ENCODE measurements around the gene KNTC1. TPM values are rescaled to one million over a fixed set of nuclear protein-coding genes. Genes with fewer than 3 reads are reported as not detected.

The KNTC1 gene
- total RNA-seq, 1 experiment from 2014 or later = 71.3 TPM

GRCh38 chr12:122515275-122515674 lies 11.8 kb upstream of the KNTC1 start:
- no peaks in the 10 kb centered on the region for H3K79me1 ChIP-seq (ENCODE audit: insufficient read depth, low read depth, low read length, poor library complexity, severe bottlenecking)
- no peak overlapping the region for H3K9ac ChIP-seq (ENCODE audit: extremely low read depth, insufficient read length, low read length)
- no peaks in the 10 kb centered on the region for H3K9me3 ChIP-seq (ENCODE audit: control insufficient read depth, low read depth, low read length)
- no peak overlapping the region for H4K91ac ChIP-seq (ENCODE audit: insufficient read length, low read depth, low read length)
- H3K27ac ChIP-seq (ENCODE audit: insufficient read length, low read depth, low read length) = no peak overlapping the region
- no peak overlapping the region for H3K14ac ChIP-seq (ENCODE audit: insufficient read depth, low read length)
- H3K23me2 ChIP-seq (ENCODE audit: insufficient read length, low read depth, low read length, poor library complexity, severe bottlenecking) = no peaks in the 10 kb centered on the region
- H3T11ph ChIP-seq (ENCODE audit: low read length) = no peak overlapping the region
- no peak overlapping the region for H3K56ac ChIP-seq (ENCODE audit: insufficient read length, low read depth, low read length)
- H2BK15ac ChIP-seq (ENCODE audit: low read depth, low read length) = no peak overlapping the region
- no peak overlapping the region for H4K8ac ChIP-seq (replicated peaks; ENCODE audit: insufficient read length, low read depth, low read length)
- no peak overlapping the region for H3K4me2 ChIP-seq (ENCODE audit: insufficient read depth, insufficient read length, low read length)
- no peak overlapping the region for H2BK120ac ChIP-seq (ENCODE audit: low read depth, low read length, poor library complexity, severe bottlenecking)
- H3K18ac ChIP-seq (ENCODE audit: insufficient read length, low read depth, low read length) = no peak overlapping the region
- H2AFZ ChIP-seq (ENCODE audit: low read length) = no peak overlapping the region
- no peaks in the 10 kb centered on the region for H3K79me2 ChIP-seq (ENCODE audit: insufficient read depth, low read length)
- no peaks in the 10 kb centered on the region for H4K20me1 ChIP-seq (ENCODE audit: control insufficient read depth, insufficient read depth, insufficient read length)
- Mint-ChIP-seq H3K27ac (peak overlapping the region in 1 of 3 experiments; percentile 2; a peak in 1 of 7 replicates), H3K27me3 (ENCODE audit: low read depth) (no peaks in the 10 kb centered on the region; the same call in 1 of the 2 replicates), H3K9me3 (no peaks in the 10 kb centered on the region), H3K36me3 (ENCODE audit: insufficient read depth in 1 of 3, low read depth in 3 of 3) (peaks cover 75 to 96% (median 92%) of the 10 kb centered on the region in 3 experiments), H3K4me3 (no peak overlapping the region), H3K4me1 (no peaks in the 10 kb centered on the region)
- no peak overlapping the region for H2BK12ac ChIP-seq (ENCODE audit: insufficient read length, low read depth, low read length)
- WGBS (ENCODE audit: extremely low coverage, insufficient read length, low lambda C conversion rate) = no CpG with 5 or more reads among the region's 2 CpGs
- H3K27me3 ChIP-seq (ENCODE audit: insufficient read depth, low read length) = no peaks in the 10 kb centered on the region
- no peak overlapping the region for H3K23ac ChIP-seq (ENCODE audit: insufficient read length, low read depth, low read length)
- no peak overlapping the region for H3K4ac ChIP-seq (ENCODE audit: low read depth, low read length)
- H2BK5ac ChIP-seq (ENCODE audit: insufficient read length, low read length) = no peak overlapping the region
- H2AK5ac ChIP-seq (ENCODE audit: insufficient read length, low read length) = no peak overlapping the region
- TF ChIP-seq CTCF (conservative IDR thresholded peaks at IDR 0.05) = no peak
- H4K5ac ChIP-seq (ENCODE audit: insufficient read length, low read depth, low read length) = no peak overlapping the region
- no peak overlapping the region for H2BK20ac ChIP-seq (ENCODE audit: low read depth, low read length, poor library complexity, severe bottlenecking)
- H3K4me1 ChIP-seq (ENCODE audit: insufficient read depth, low read length) = no peaks in the 10 kb centered on the region
- no peak for DNase-seq

All from H9 (cell line).